HG03571 (cell line): ENCODE data around the gene MLEC.

Experiments used
- ATAC-seq: cut with Tn5 transposase; IDR thresholded peaks from one replicate; pipeline ENCODE4 v1.9.1; 2021; ENCODE audit not compliant: unreplicated experiment

MLEC gene

DNA sequence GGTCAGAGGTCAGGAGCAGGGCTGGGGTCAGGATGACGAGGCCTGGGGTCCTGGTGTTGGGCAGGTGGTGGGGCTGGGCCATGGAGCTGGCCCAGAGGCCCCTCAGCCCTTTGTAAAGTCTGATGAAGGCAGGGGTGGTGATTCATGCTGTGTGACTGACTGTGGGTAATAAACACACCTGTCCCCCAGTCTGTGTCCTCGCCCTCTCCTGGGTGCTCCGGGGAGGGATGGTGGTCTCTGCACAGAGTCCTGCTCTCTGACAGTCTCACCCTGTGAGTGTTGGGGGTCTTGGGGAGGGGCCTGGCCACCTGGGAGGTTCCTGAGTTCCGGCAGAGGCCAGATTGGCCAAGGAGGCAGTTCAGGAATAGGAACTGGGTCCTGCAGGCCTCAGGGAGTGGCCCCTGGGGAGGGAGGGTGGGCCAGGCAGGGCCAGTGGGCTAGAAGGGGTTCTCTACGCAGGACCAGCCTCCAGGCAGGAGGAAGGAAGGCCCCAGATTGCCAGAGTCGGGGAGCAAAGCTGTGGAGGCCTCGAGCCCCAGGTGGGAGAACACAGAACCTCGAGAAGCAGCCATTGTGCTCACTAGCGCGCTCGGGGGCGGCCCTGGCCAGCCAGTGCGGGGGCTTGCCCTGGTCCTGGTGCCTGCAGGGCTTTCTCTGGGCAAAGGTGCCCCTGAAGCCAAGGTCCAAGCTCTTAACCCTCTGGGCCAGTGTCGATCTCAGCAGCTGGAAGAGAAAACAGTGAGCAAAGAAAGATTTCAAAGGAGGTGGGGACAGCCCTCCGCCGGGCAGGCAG lies 53.1 kb downstream of the MLEC start:
- ATAC-seq, result no peak

DNA sequence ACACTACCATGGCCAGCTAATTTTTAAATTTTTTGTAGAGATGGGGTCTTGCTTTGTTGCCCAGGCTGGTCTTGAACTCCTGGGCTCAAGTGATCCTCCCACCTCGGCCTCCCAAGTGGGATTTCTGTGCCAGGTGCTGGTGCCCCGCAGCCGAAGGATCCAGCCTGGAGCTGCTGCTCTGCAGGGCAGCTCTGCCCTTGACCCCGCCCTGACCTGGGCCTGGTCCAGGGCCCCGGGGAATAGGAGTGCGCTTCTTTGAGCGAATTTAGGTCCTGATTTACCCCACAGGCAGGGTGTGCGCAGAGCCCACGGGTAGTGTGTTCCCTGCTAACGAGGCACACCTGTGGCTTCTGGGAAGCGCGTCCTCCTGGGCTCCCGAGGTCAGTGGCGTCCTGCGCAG lies 53.9 kb downstream of the MLEC start:
- no peak for ATAC-seq

DNA sequence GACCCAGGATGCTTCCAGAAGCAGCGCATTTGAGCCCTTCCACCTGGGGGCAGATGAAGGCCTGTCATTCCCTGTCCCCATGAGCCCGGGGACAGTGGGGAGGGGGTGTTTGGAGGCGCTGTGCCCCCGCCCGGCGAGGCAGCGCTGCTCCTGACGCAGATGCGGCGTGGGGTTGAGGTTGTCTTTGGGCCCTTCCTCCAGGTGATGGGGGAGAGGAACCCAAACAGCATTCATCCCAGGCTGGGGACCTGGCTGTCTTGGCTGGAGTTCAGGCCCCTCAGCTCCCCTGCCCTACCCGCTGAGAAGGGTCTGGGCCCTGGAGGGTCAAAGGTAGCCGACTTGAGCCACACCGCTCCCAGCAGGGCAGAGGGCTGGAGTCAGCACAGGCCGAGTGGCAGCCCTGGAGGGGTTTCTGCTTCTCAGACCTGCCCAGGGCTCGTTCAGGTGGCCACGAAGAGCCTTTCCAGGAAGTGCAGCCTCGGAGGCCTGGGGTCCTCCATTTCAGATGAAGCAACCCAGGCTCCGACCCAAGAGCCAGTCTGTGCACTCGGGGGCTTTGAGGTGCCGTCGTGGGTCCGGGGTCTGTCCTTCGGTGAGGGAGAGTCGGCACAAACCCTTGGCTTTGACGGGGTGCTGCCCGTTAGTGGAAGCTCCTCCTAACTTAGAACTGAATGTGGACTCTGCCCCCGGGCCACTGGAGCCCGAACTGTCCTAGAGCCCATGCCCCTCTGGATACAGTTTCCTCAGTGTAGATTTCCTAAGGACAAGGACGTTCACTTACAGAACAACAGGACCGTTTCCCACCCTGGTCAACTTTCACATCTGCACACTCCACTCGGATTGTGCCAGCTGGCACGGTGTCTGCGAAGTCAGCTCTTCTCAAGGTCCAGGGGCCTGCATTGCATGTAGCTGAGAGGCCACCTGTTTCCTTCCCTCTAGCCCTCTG lies 54.8 kb downstream of the MLEC start:
- ATAC-seq, result no peak

DNA sequence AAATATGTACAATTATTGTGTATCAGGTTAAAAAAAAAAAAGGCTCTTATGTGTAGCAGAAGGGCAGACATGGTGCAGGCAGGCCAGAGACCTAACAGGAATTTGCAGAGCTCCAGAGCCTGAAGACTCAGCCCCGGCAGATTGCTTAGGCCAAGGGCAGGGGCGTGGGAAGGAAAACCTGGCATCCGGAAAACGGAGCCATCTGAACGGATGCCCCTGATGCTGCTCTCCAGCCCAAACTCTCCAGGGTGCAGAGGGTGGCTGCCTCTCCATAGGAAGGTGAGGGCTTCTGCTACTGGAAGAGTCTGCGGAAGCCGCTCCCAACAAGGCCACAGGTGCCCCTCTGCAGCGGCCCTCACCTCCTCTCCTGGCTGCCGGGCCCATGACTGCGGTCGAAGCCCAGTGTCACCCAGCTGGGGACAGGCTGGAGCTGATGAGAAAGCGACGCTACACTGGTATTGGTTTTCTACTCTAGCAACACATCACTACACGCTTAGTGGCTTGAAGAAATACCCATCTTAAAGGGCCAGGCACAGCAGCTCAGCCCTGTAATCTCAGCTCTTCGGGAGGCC lies 58.1 kb downstream of the MLEC start:
- no peak for ATAC-seq

DNA sequence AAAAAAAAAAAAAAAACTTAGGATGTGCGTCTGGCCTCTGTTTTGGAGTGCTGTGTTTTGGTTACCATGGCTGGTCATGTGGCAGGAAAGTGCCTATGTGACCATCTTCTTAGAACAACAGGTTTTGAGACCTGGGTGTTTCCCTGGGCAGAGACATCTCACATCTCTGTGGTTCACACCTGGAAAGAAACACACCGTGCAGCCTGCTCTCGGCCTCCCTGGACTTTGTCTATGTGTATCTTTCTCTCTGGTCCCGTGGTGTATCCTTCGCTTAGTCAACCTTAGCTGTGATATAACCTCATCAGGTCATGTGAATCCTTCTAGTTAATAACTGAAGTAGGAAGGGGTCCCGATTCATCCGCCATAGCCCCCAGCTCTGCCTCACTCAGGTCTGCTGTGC lies 61.3 kb downstream of the MLEC start:
- no peak for ATAC-seq

DNA sequence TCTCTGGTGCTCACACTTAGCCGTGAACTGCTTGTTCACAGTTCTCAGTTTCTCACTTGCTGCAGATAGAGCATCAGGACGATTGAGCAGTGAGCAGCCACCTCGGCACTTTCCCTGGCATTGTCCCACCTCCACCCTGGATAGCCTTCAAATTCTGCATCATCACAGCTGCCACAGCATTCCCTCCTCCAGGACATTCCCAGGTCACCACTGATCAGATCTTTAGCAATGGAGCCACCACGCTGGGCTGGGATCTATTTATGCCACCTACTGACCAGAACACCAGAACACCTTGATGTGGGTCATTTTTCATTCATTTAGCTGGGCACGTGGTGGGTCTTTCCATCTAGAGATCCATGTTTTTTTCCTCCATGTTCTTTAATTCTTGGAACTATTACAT lies 62.3 kb downstream of the MLEC start:
- no peak for ATAC-seq

DNA sequence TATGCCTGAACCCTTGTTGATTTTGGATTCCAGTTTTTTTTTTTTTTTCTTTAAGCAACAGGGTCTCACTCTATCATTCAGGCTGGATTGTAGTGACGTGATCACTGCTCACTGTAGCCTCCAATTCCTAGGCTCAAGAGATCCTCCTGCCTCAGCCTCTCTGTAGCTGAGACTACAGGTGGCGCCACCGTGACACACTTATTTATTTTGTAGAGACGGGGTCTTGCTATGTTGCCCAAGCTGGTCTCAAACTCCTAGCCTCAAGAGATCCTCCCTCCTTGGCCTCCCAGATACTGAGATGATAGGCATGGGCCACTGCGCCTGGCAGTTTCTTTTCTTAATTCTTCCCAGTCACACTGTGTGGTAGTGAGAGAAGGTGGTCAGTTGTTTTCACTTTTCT lies 63.9 kb downstream of the MLEC start:
- ATAC-seq, result no peak

DNA sequence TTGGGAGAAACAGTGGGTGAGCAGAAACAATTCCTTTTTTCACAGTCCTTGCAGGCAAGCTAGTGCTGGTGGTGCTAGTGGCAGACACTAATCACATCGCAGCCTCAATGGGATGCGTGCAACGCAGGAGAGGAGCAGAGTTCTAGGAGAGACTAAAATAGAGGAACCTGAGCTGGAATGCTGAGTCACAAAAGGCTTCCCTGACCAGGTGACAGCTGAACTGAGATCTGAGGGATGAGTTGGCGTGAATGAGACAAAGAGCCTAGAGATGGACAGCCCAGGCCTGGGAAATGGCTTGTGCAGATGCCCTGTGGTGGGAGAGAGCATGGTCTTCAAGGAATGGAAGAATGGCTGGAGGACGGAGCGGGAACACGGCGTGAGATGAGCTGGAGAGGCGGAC lies 64.4 kb downstream of the MLEC start:
- ATAC-seq, result no peak
